Fibroblast of skin of back (primary cell): ENCODE measurements around the gene UVRAG.

Experiments
- DNase-seq: peaks from one replicate; pipeline ENCODE4 v3.0.0-alpha.2; 2013

UVRAG gene

DNA sequence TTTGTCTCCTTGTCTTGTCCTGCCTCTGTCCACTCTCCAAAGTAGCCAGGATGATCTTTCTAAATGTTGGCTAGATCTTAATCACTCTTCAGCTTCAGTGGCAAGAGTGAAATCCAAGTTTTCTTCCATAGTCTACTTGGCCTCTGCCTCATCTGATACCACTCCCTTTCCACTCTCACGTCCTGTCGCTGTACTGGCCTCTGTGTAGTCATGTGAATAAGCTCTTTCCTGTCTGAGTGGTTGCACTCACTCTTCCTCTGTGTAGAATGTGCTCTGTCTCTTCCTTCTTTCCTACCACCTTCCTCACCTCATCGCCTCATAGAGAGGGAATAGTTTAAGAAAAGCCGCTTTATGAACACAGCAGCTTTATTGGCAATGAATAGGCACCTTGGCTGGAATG is 304.8 kb downstream of the UVRAG start:
- DNase-seq = no peak

DNA sequence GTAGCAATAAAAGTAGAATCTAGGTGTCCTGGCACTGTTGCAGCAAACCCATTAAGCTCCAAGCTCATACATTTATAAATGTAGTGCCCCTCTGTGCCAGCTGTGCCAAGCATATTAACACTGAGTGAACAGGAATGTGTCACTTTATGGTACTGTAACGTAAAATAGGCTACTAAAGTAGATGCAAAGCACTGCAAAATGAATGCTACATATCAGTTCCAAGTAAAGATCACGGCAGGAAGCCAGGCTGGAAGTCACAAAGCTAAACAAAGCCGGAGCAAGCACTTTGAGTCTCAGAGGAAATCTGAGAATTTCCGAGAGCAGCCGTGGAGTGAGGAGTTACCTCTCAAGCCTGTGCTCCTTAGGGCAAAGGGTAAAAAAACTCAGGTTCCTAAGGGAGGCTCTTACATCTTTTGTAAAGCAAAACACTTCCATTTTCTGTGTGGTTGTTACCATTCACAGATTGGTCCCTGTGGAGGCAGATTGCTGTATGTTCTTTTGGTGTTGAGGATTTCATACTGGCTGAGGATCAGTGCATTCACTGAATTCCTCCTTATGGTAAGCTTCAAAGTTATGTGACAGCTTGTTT is 305.6 kb downstream of the UVRAG start:
- DNase-seq = peak; percentile 13

DNA sequence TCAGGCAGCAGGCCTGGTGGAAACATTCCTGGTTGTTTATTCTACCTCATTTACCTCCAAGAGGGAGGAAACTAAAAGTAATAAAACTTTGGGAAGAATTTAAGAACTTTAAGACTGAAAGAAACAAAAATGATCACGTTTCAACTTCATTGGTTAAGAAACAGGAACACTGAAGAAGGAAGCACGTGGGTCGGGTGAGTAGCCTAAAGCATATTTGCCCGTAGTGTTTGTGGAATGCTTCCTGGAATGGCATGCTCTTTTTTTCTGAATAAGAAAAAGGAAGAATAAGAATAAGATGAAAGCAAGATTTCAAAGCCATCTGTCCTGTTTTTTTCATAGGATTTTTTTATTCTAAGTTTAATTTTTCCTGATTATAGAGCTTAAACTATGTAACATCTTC is 308.2 kb downstream of the UVRAG start:
- DNase-seq = peak; percentile 32

DNA sequence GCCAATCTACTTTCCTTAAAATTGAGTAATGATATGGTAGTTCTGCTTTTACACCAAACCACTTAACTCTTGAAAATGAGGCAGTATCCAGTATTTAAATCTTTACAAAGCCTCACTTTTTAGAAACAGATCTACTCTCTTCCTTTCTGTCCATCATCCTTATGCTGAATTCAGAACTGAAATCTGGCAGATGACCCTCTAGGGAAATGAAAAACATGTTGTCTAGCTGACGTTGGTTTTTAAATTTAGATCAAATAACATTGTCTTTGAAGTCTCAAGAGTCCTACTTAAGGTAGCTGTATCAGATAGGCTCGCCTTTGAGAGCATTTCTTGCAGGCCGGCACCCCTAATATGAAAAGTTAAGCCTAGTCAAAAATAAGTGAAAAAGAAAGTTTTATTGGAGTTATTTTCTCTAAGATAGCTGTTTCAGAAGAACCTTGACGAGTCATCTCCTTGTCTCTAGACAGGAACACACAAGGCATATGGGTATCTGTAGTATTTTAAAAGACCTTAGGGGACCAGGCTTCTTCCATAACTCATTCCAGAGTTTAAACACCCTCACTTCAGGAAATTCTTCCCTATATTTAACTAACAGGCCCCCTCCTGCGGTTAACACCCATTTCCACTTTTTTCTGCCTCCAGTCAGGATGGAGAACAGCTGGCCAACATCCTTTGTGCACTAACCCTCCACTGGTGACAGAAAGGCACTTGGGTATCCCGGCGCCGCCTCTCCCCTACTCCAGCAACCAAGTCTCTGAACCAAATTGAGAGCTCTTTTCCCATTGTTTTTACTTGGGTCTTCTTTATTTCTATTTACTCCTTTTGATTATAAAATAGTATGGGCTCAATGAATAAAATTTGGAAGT is 310.1 kb downstream of the UVRAG start:
- DNase-seq = no peak

DNA sequence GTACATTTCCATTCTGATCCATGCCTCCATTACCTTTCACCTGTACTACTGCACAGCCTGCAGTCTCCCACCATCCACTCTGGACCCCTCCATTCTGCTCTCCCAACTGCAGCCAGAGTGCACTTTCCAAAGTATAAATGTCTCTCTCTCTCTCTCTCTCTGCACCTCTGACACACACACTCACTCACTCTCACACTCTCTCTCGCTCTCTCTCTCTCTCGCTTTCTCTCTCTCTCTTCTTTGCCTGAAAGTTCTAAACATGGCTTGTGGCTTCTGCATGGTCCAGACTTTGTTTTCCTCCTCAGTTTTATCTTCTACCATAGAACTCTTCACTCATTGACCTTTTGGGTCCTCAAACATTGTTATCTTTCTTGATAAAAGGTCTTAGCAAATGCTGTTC is 314.7 kb downstream of the UVRAG start:
- DNase-seq = no peak

DNA sequence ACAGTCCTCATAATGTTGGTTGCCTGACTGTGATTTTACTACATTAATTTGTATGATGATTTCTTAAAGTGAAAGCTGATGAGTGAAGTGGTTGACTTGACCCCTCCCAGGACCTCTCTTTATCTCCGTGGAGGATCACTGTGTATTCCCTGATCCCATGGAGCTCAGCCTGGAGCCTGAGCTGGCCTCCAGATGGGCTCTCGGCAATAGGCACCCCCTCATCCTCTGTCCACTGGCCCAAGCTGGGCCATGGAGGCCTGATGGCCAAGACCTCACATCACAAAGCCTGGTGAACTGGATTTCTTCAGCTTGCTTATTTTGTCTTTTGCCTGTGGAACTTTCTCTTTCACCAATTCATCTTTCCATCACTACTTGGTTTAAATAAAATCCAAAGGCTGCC is 316.1 kb downstream of the UVRAG start:
- no peak for DNase-seq

DNA sequence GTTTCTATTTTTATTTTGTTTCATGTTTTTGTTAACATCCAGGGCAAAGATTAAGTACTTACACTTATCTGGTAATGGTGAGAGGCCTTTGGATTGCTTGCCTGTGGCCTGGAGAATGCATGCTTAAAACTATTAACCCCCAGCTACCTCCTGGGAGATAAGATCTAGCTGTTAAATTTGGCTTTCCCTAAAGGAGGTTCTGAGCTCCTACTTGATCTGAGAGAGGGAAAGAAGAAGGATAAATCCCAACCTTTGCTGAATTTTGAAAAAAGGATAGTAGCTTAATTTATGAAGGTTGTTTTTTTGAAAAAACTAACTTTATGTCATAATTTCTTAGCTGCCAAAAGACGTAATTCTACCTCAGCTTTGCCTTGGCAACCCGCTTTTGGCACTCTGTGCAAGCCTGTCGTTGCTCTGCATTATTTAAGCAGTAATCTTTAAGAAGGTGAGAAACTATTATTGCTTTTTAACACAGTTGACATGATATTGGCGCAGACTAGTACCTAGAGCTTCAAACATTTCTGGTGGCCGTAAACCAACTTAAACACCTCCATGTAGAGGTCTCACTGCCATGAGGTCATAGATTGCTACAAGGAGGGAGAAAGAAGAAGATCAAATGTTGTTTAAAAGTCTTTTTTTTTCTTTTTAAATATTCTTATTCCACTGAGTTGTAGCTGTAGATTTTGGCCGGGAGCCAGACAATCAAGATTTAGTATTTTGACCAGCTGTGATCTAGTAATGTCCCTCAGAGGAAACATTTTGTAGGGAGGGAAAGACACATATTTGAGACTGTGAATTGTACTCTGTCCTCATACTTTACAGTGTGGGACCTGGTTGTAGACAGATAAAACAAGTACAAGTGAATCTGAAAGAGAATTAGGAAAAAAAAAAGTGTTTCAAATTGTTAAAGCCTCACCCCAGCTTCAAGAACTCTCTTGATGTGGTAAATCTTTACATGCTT is 316.9 kb downstream of the UVRAG start:
- DNase-seq = no peak

DNA sequence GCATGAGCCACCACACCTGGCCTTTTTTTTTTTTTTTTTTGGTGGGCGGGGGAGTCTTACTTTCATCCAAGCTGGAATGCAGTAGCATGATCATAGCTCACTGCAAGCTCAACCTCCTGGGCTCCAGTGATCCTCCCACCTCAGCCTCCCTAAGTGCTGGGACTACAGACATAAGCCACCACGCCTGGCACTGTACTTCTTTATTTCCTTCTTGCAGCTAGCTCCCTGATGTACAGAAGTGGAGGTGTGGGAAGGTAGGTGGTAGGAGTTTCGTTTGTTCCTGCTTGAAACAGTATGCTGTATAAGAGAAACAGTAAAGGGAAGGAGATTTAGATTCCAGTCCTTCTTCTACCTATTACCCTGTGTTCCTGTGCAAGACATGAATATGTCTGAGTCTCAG is 319.2 kb downstream of the UVRAG start:
- no peak for DNase-seq

DNA sequence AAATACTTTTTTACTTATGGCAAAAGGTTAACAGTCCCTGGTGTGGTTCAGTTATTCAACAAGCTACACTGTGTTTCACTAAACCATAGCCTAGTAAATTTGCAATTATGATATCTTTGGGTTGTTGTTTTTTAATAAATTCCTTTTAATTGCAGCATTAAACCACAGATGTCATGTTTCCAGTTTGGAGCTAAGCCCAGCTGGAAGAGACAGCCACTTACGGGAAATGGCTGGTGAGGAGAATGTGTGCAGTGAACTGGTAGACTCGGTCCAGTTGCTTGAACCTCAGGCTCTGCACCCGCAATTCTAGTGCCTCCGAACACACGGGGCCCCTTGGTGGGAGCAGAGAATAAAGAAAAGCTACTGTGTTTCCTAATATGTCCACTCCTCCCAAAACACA is 320.5 kb downstream of the UVRAG start:
- DNase-seq = no peak

DNA sequence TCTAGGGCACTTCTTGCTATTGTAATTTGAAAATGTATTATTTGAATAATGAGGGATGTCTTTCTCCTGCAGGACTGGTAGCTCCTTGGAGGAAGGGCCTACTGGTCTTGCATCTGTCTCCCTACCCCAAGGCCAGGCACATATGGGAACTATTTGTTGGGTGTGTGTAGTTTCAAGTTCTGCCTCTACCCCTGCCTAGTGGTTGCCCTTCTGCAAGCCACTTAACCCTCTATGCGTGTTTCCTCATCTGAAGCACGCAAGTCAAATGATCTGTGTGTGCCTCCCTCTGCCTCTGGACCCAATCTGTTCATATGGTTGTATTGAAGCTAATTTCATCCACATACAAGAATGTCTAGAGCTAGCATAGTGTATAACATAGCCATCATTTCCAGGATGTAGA is 324.3 kb downstream of the UVRAG start:
- DNase-seq = no peak

DNA sequence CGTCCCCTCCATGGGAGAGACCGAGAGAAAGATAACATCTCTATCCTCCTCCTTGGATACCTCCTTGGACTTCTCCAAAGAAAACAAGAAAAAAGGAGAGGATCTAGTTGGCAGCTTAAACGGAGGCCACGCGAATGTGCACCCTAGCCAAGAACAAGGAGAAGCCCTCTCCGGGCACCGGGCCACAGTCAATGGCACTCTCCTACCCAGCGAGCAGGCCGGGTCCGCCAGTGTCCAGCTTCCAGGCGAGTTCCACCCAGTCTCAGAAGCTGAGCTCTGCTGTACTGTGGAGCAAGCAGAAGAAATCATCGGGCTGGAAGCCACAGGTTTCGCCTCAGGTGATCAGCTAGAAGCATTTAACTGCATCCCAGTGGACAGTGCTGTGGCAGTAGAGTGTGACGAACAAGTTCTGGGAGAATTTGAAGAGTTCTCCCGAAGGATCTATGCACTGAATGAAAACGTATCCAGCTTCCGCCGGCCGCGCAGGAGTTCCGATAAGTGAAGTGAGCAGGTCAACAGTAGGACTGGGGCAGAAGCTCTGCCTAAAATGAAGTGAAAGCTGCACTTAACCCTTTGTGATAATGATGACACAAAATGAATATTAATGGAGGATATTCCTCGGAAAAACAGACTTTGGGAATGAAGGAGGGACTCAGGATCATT is 326.0 kb downstream of the UVRAG start:
- DNase-seq = no peak

DNA sequence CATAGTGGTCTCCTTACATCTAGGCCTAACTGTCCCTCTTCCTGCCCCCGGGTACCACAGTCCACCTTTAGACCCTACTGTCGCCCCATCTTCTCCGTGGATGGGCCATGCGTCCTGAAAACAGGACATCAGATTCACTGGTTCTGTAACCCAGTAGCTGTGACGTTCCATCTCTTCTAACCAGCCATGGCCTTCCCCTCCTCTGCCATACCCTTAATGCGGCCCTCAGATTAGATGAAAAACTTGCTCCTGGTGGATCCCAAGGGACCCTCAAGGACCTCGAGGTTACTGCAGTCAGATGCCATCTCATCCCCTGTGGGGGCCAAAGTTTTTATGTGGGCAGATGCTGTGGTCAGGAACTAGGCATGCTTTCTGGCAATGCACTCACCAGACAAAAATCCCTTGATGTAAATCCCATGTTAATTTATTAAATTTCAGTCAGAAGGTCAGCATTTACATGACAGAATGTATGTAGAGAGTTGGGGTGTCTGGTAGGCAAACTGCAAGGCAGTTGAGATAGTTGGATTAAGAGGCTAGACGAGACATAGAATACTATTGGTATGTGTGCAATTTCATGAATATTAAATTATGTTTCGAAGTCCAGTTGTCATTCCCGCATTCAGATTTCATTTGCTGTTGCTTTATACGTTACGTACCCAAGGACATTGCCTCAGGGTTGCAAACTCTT is 327.0 kb downstream of the UVRAG start:
- DNase-seq = peak; percentile 21

DNA sequence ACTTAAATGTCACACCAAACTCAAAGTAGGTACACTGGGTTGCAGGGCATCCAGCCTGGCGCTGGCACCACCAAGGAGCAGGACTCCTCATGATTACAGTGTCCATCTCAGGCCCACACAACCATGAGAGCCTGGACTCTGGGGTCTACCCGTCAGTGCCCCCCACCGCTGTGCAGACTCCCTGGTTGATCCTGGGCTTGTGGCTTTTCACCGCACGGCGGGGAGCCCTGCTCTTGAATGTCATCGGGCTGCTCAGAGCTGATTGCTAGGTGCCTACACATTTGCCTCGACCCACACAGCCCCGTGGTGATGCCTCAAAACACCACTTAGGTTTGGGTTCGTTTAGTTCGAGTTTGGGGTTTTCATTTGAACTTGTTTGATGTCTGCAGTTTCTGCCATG is 328.3 kb downstream of the UVRAG start:
- DNase-seq = no peak

DNA sequence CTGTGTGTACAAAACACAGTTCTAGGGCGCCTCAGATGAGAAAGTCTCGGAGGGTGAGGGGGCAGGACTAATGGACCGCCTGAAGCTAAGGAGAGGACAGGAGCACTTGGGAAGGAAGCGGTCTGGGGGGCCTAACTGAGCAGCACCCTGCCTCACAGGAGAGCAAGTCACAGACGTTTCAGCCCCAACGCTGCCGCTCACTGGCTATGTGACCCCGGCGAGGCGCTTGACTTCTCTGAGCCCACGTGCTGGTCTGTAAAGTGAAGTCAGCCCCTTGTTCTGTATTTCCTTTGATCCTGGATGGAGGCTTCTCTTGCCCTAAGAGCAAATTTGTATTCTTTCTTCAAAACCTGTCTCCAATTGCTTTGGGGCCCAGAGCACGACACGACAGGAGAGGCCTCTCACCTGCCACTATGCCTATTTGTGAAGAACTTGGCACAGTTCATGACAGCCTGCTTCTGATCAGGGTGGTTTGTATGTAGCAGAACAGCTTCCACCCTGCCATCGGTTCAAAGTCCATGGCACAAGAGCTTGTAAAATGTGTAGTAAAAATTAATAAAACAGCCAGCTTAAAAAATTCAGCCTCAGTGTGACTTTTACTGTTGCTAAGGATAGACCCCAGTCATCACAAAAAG is 332.2 kb downstream of the UVRAG start:
- no peak for DNase-seq

DNA sequence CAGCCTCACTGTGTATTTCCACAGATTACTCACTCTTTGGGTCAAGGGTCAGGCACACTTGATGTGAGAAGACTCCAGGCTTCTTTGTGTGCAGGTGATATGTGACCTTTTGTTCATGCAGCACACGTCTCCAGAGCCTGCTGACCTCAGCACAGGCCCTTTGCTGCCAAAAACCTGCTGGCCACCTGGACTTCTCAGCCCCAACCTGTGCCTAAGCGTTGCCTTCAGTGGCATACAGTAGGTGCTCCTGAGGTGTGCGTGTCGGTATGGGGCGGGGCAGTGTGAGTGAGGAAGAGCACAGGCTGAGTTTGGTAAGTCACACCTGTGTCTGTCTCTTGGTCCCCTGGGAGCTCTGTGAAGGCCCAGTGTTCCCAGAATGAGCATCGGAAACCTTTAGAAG is 333.2 kb downstream of the UVRAG start:
- DNase-seq = no peak

DNA sequence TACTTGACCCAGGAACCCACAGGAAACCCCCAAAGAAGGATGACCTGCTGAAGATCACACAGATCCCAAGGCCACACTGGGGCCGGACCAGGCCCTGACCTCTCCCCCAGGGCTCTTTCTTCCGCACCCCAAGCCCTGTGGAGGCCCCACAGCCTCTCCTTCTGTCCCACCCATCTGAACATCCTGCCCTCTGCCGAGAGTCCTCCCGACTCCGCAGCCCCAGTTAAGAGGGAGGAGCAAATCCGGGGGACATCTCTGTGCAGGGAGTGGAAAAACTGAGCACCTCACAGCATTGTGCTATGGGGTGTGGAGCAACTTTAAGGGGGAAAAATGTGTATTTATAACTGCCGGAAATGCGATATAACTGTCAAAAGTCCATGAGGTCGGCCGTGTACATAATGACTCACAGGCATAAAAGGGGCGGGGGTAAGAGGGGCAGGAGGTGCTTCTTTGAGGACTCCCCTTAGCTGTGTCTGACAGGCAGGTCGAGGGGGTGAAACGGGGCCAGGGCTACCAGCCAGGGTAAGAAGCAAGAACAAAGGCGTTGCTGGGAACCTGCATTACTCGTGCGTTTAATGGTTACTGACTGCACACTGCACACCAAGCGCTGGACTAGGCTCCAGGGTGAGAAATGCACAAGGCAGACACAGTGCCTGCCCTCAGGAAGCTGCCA is 334.1 kb downstream of the UVRAG start:
- DNase-seq = peak; percentile 28

DNA sequence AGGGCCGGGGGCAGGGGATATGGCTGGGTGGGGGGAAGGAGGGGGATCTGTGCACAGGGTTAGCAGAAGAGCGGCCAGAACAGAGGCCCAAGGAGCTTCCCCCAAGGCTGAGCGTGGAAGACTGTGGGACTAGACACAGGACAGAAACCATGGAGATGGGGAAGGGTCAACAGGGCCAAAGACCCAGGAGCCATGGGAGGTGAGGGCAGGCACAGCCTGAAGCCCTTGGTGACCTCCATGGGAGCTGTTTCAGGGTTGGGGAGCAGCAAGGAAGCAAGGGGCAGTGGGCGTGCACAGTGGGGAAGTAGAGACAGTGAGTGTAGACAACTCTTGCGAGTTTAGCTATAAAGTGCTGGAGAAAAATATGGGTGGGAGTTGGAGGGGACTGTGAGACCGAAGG is 334.7 kb downstream of the UVRAG start:
- DNase-seq = no peak

DNA sequence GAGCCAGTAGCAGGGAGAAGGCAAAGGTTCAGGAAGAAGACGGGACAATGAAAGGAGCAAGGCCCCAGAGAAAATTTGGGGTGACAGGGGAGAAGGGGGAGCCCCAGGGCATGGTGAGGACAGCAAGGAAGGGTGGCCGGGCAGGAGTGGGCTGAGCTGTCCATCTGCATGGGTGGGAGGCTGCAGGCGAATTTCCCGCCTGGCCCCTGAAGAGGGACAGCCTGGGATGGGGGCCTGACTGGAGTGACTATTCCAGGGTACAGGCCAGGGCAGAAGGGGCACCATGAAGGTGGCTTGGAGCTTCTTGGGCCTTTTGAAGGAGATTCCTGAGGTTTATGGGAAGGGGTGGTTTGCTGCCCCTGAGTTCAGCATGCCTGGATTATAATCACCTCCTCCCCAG is 335.1 kb downstream of the UVRAG start:
- no peak for DNase-seq

DNA sequence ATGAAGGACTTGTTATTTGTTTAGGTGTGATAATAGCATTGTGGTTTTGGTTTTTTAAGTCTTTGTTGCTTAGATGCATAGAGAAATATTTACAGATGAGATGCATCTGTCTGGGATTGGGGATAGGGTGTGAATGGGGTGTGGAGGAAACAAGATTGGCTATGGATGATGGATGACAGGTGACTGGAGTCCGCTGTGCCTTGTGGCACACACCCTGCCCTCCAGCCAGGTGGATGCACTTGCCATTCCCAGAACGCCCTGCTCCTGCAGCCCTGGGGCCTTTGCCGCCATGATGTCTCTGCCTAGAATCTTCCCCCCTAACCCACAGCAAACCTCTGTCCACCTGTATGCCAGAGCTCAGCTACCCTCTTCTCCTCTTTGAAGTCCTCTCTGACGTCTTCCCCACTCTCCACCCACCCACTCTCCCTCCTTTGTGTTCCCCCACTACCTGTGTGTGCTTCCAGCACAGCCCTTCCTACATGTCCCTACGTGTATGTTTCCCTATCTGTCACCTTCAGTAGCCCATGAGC is 336.6 kb downstream of the UVRAG start:
- DNase-seq = no peak

DNA sequence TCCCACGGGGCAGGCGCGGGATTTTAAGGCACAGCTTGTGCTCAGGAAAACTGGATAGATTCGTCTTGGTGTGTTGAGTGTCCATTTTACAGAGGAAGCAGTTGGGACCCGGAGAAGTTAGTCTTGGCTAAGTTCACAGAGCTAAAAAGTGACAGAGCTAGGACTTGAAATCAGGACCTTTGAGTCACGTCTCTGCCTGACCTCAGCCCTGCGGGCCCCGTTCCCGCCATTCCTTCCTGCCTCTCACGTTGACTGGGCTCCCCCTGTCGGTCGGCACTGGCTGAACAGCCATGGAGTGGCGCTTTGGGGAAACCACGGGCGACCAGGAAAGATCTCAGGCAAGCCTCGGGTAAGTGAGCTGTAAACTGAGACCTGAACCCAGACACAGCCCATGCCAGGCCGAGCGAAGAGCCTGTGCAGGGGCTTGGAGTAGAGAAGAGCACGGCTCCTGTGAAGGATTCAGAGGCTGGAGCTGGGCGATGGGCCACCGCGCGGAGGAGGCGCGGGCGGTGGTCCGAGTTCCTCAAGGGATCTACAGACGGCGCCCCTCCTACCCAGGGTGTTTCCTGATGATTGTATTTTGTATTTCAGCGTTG is 337.2 kb downstream of the UVRAG start:
- DNase-seq = peak; percentile 78
